GM21825 (cell line): ENCODE results near the gene SGTB.
"Not testable (repeated sequence)": the region's sequence is repeated elsewhere in the genome, so short reads cannot be mapped to it uniquely, and the experiment has no call there.

Source experiments
- ATAC-seq: cut with Tn5 transposase; IDR thresholded peaks from one replicate; pipeline ENCODE4 v1.9.1; 2021; ENCODE audit warnings: mild to moderate bottlenecking, moderate library complexity; ENCODE audit not compliant: unreplicated experiment

SGTB gene

GRCh38 chr5:65734921-65735320, 13.0 kb upstream of the SGTB start:
- ATAC-seq = no peak

DNA sequence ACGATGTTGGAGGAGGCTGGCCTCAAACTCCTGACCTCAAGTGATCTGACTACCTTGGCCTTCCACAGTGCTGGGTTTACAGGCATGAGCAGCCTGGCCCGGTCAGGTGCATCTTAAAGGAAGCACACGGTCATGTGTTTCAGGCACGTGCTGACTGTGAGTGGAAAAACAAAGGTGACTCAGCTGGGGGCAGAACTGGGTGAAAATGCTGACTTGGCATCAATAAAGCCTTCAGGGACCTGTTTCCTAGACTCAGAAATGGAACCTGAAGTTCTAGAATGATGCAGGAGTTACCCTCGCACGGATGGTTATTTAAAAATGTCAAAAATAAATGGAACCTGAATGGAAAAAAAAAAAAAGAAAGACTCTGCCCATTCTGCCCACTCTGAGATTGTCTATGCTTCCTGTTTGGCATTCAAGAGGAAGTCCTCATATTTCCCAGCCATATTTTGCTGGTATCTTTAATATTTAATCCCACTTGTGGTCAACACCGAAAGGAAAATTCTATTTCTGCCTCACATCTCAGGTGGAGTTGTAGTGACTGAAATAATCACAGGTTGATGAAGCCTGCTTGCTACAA, 12.4 kb upstream of the SGTB start:
- not testable (repeated sequence) for ATAC-seq

- not testable (repeated sequence) for ATAC-seq
These were observed 10.1 kb upstream of the SGTB start for GRCh38 chr5:65732046-65732445.

GRCh38 chr5:65730910-65731309, 9.0 kb upstream of the SGTB start:
- ATAC-seq = no peak

DNA sequence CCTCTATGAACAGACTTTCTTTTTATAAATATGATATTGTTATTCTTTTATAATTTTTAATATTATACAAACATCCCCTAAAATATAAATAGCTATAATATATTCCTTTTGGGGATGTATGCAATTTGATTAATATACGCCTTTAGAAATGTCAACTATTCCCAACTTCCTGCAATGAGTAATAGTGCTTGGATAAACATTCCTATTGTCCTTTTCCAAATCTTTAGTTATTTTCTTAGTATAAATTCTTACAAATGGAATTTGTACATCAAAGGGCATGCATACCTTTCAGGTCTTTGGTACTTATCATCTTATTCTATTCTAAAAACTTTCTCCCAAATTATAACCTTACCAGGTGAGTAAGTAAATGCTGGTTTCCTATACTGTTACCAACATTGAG, 6.3 kb upstream of the SGTB start:
- ATAC-seq = no peak

GRCh38 chr5:65727491-65728156, 5.7 kb upstream of the SGTB start:
- ATAC-seq = no peak

DNA sequence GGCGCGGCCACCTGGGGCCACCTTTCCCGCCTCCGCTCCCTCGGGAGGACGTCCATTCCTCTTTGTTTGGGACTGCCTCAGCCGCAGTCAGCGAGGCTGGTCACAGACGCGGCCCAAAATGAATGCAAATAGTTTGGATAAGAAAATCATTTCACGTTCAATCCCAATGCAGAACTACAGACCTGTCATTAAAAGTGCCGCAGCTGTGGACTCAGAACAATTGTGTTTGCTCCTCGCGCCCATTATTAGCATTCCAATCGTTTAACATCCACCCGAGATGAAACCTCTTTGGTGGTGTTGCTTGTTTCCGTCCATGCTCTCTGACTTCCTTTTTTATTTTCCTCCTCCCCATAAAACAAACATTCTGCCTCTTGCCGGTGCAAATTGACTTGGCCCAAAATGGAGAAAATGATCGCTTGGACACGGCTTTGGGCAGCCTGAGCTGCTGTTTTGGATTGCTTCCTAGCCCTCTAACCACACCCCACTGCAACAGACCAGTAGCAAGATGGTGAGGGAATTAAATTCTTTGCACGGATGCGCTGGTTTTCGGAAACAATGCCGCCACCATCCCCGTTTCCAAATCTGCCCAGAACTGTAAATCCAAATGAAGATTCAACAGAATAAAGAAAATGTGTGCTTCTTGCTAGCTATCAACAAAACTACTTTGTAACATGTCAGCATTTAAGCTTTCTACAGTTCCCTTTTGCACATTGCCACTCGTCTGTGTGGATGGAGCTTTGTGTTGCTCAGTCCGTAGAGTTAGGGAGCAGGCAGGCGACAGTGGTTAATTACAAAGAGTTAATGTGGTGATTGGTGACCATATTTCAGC, 880 bp upstream of the SGTB start:
- ATAC-seq = no peak

GRCh38 chr5:65721050-65721719, 724 bp downstream of the SGTB start:
- ATAC-seq = peak; percentile 22

DNA sequence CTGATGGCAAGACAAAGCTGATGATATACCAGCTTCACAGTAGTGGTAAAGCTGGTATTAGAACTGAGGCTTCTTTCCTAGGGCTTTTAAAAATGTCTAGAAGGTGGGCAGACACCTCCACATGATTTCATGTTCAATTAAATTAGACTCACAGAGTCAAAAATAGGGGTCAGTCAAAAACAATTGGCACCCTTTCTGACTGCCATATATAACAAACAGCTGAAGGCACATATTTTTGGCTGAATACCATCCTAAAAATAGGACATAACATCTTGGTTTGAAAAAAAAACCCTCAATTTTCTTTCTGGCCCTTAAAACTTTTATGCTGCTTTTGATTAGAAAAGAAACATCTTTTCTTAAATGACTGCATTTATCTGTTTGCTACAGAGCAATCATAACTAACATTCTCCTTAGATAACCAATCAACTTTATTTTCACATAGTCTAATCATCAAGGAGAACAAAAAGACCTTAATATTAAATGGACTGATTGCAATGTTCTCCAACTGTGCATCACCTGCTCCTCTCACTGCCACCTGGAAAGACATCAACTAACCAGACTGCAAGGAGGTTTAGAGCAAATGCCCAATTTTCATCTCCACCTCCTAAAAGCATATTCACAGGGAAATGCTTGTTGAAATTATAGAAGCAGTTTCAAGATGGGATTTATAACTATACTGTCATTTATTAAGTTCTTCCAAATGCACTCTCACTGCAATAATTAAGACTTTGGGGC, 3.2 kb downstream of the SGTB start:
- ATAC-seq = no peak

- no peak for ATAC-seq
These were observed 13.8 kb downstream of the SGTB start for GRCh38 chr5:65708145-65708544.

- no peak for ATAC-seq
These were observed 14.2 kb downstream of the SGTB start for GRCh38 chr5:65707663-65708062.

DNA sequence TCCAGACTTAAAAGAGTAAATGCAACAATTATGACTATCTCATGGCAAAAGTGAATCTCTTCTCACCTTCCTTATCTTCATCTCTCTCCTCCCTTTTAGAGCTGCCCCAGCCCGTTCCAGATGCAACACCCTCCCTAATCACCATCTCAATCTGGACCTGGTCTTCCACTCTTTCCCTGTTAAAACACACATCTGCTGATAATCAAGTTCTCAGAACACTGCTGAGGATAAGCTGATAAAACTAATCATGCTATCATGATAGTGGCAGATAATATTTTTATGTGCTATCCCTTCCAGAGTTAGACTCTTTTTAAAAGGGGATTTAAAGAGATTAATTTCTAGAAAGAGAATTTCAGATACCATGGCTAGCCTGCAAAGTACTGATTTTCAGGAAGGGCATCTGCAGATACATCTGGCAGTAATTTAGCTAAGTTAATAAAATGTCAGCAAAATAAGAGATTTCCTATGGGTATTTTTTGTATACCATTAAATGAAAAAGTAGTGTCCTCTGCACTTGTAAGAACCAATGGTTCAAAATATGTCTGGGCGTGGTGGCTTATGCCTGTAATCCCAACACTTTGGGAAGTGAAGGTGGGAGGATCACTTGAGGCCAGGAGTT, 17.2 kb downstream of the SGTB start:
- ATAC-seq = no peak

- ATAC-seq = no peak
These were observed 19.9 kb downstream of the SGTB start for GRCh38 chr5:65702036-65702435.

GRCh38 chr5:65699338-65699737, 22.6 kb downstream of the SGTB start:
- ATAC-seq = no peak

GRCh38 chr5:65696892-65697291, 25.0 kb downstream of the SGTB start:
- no peak for ATAC-seq

DNA sequence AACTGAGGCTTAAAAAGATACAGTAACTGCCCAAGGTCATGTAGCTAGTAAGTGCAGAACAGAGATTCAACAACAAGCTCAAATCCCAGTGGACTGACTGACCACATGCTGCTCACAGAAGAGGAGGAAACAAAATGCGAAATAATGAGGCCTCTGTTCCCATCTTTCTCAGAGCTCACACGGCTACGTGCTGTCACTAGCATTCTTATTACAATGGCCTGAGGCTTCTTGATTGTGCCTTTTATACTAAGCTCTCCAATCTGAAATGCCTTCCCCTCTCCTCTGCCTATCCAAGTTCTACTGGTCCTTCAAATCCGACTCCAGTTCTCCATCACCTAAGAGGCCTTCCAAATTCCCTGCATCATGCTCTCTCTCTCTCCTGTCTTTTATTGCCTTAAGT, 26.0 kb downstream of the SGTB start:
- no peak for ATAC-seq

DNA sequence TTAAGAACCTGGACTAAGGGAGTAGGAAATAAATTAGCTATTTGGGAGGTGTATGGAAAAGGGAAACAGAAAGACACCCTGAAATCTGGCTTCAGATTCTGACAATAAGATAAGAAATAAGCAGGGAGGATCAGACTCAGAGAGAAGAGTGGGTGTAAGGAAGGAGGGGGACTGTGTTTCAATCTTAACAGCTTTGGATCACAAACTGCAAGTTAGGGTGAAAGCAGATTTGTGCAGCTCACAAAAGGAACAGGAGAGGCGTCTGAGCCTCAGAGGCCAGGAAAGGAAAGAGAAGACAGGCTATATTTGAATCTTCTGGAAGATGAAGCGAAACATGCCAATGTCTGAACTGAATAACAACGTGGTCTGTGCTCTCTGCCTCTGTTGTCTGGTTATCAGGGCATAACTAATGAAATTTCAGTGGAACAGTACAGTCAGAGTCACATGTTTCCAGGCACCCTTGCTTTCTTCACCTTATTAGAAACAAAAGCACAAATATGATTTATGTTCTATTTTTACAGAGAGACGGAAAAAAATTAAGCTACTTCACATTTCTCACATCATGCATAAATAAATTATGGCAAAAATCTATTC, 26.6 kb downstream of the SGTB start:
- ATAC-seq = no peak

DNA sequence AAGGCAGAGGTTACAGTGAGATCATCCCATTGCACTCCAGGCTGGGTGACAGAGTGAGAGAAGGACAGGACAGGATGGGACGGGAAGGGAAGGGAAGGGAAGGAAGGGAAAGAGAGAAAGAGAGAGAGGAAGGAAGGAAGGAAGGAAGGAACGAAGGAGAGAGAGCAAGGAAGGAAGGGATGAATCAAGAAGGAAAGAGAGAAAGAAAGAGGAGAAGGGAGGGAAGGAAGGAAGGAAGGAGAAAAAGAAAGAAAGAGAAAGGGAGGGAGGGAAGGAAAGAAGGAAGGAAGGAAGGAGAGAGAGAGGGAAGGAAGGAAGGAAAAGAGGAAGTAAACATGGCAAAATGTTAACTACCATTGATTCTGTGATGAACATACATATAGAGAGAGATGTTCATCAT, 28.8 kb downstream of the SGTB start:
- ATAC-seq = no peak

DNA sequence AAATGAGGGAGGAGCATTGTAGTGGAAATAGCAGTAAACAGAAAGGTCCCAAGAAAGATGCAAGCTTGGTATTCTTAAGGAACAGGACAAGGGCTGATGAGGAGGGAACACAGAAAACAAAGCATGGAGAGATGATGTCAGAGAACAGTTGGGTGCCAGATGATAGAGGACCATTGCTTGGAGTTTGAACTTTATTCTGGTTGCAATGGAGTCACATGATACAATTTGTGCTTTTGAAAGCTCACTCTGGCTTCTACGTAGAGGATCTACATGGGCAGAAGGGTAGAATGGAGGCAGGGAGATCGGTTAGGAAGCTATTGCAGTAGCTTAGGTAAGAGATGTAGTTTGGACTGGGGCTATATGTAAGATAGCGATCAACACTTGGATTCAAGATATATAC, 39.8 kb downstream of the SGTB start:
- no peak for ATAC-seq

DNA sequence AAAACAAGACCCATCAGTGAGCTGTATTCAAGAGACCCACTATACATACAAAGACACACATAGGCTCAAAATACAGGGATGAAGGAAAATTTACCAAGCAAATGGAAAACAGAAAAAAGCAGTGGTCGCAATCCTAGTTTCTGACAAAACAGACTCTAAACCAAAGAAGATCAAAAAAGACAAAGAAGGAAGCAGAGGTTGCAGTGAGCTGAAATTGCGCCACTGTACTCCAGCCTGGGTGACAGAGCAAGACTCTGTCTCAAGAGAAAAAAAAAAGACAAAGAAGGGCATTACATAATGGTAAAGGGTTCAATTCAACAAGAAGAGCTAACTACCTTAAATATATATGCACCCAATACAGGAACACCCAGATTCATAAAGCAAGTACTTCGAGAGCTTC, 45.9 kb downstream of the SGTB start:
- ATAC-seq = not testable (repeated sequence)
